H1 (cell line): ENCODE measurements around the gene RPS6KA2. TPM values are rescaled to one million over a fixed set of nuclear protein-coding genes. Genes with fewer than 3 reads are reported as not detected.

Experiments used
- CTCF ChIA-PET: fragments of 300-600 bp; sonication (Branson Sonifier 250); formaldehyde crosslinking; loops from one replicate; lab custom pipeline; 2021; ENCODE audit not compliant: partially characterized antibody; lab: Charles Lee
- POLR2A ChIA-PET: fragments of 300-600 bp; sonication (Branson Sonifier 250); formaldehyde crosslinking; loops from one replicate; lab custom pipeline; 2021; ENCODE audit warnings: inconsistent platforms; ENCODE audit not compliant: partially characterized antibody; lab: Charles Lee
- DNase-seq, 2 experiments: peaks; one replicate each; pipeline versions ENCODE4 v3.0.0 to v3.0.0-alpha.2; 2010 to 2022; ENCODE audit warnings: low spot score in 2 of 2, low read depth in 1 of 2, mixed read lengths in 1 of 2
- FAIRE-seq: peaks from 2 replicates; lab custom pipeline; 2011; peaks lifted over from hg19 to GRCh38; lab: Jason Lieb, UNC
- H2AFZ ChIP-seq: 2 replicates; pipeline ENCODE4 v1.8.1; 2012; ENCODE audit warnings: low read length, inconsistent platforms
- H2AK5ac ChIP-seq: 2 replicates; pipeline ENCODE4 v1.6.1; 2013; ENCODE audit warnings: low read depth, low read length
- H2BK120ac ChIP-seq: replicated peaks from 2 replicates; pipeline ENCODE3; 2013; ENCODE audit warnings: low read depth, low read length, inconsistent platforms
- H2BK12ac ChIP-seq: 2 replicates; pipeline ENCODE4 v1.6.1; 2013; ENCODE audit warnings: low read depth, low read length
- H2BK15ac ChIP-seq: 2 replicates; pipeline ENCODE4 v1.6.1; 2013; ENCODE audit warnings: low read length
- H2BK20ac ChIP-seq: 2 replicates; pipeline ENCODE4 v1.6.1; 2013; ENCODE audit warnings: low read length
- H2BK5ac ChIP-seq: 2 replicates; pipeline ENCODE4 v1.6.1; 2013; ENCODE audit warnings: low read depth, low read length
- H3K14ac ChIP-seq: 2 replicates; pipeline ENCODE4 v1.6.1; 2013; ENCODE audit warnings: inconsistent platforms; ENCODE audit not compliant: insufficient read length
- H3K18ac ChIP-seq: 2 replicates; pipeline ENCODE4 v1.6.1; 2013; ENCODE audit warnings: low read length; ENCODE audit errors: extremely low read depth
- H3K23ac ChIP-seq: 2 replicates; pipeline ENCODE4 v1.6.1; 2013; ENCODE audit warnings: inconsistent platforms; ENCODE audit not compliant: insufficient read length
- H3K23me2 ChIP-seq: 2 replicates; pipeline ENCODE4 v1.6.1; 2013; ENCODE audit warnings: low read depth, low read length
- H3K27ac ChIP-seq: 2 replicates; pipeline ENCODE4 v1.6.1; 2011; ENCODE audit warnings: low read depth, low read length, inconsistent platforms
- H3K27me3 ChIP-seq, 4 experiments: replicated peaks in 1 of 4; 1 replicate in 1 of 4; 2 replicates in 3 of 4; pipeline versions ENCODE4 v1.6.1 to v1.8.1; 2011 to 2013; ENCODE audit warnings: low read length in 3 of 4, mild to moderate bottlenecking in 3 of 4, inconsistent platforms in 2 of 4, mixed read lengths in 2 of 4, moderate library complexity in 1 of 4; ENCODE audit not compliant: control insufficient read depth in 3 of 4, insufficient read depth in 3 of 4; ENCODE audit errors: extremely low read depth in 1 of 4
- H3K36me3 ChIP-seq, 4 experiments: 2 replicates each; pipeline versions ENCODE4 v1.6.1 to v1.8.1; 2011 to 2013; ENCODE audit warnings: mild to moderate bottlenecking in 4 of 4, low read length in 3 of 4, moderate library complexity in 2 of 4, control low read depth in 1 of 4, inconsistent platforms in 1 of 4; ENCODE audit not compliant: insufficient read depth in 4 of 4, control insufficient read depth in 2 of 4
- H3K4ac ChIP-seq: replicated peaks from 2 replicates; pipeline ENCODE3; 2013; ENCODE audit warnings: low read length, low read depth, mixed read lengths, inconsistent platforms; ENCODE audit not compliant: insufficient read length
- H3K4me1 ChIP-seq, 4 experiments: replicated peaks in 1 of 4; 1 replicate in 1 of 4; 2 replicates in 3 of 4; pipeline versions ENCODE4 v1.6.1 to v1.8.1; 2011 to 2013; ENCODE audit warnings: low read length in 3 of 4, inconsistent platforms in 2 of 4, mixed read lengths in 1 of 4; ENCODE audit not compliant: insufficient read depth in 4 of 4, control insufficient read depth in 3 of 4
- H3K4me2 ChIP-seq, 2 experiments: 2 replicates each; pipeline versions ENCODE4 v1.6.1 to v1.8.1; 2011 to 2013; ENCODE audit warnings: low read depth in 2 of 2, low read length in 2 of 2, control low read depth in 1 of 2, inconsistent platforms in 1 of 2, mild to moderate bottlenecking in 1 of 2; ENCODE audit not compliant: insufficient read depth in 1 of 2
- H3K4me3 ChIP-seq, 4 experiments: fragments of 200-600, 300-600 bp in 1 of 4; sonication (generic), shearing (Covaris generic), sonication (Bioruptor Twin) in 1 of 4; 2 replicates each; pipeline versions ENCODE4 v1.5.1 to v1.8.1; 2011 to 2016; ENCODE audit warnings: low read length in 4 of 4, low read depth in 3 of 4, control low read depth in 2 of 4, inconsistent platforms in 2 of 4, mild to moderate bottlenecking in 2 of 4, mixed read lengths in 1 of 4, moderate library complexity in 1 of 4; ENCODE audit not compliant: insufficient read depth in 2 of 4; ENCODE audit errors: extremely low read depth in 1 of 4
- H3K56ac ChIP-seq: replicated peaks from 2 replicates; pipeline ENCODE3; 2013; ENCODE audit warnings: low read depth, mild to moderate bottlenecking, mixed read lengths, low read length, inconsistent platforms; ENCODE audit not compliant: insufficient read length
- H3K79me1 ChIP-seq: 2 replicates; pipeline ENCODE4 v1.6.1; 2013; ENCODE audit warnings: low read depth, low read length, control low read depth
- H3K79me2 ChIP-seq, 2 experiments: 2 replicates each; pipeline versions ENCODE4 v1.6.1 to v1.8.1; 2012 to 2013; ENCODE audit warnings: low read length in 2 of 2, mild to moderate bottlenecking in 2 of 2, inconsistent platforms in 1 of 2; ENCODE audit not compliant: insufficient read depth in 2 of 2, control insufficient read depth in 1 of 2
- H3K9ac ChIP-seq, 4 experiments: replicated peaks in 1 of 4; 1 replicate in 1 of 4; 2 replicates in 3 of 4; pipeline versions ENCODE4 v1.6.1 to v1.8.1; 2011 to 2013; ENCODE audit warnings: low read depth in 3 of 4, low read length in 3 of 4, control low read depth in 2 of 4, mild to moderate bottlenecking in 2 of 4, moderate library complexity in 2 of 4, inconsistent platforms in 1 of 4; ENCODE audit errors: extremely low read depth in 1 of 4
- H3K9me3 ChIP-seq, 2 experiments: 2 replicates each; pipeline versions ENCODE4 v1.6.1 to v1.8.1; 2012 to 2013; ENCODE audit warnings: mild to moderate bottlenecking in 2 of 2, moderate library complexity in 2 of 2, control low read depth in 1 of 2, inconsistent platforms in 1 of 2, low read depth in 1 of 2, low read length in 1 of 2, mixed read lengths in 1 of 2; ENCODE audit not compliant: insufficient read depth in 2 of 2
- H4K20me1 ChIP-seq, 2 experiments: replicated peaks in 1 of 2; 2 replicates each; pipeline versions ENCODE3 to v1.8.1; 2011 to 2013; ENCODE audit warnings: inconsistent platforms in 2 of 2, low read length in 2 of 2, mild to moderate bottlenecking in 1 of 2; ENCODE audit not compliant: insufficient read depth in 2 of 2, control insufficient read depth in 1 of 2
- H4K5ac ChIP-seq: 2 replicates; pipeline ENCODE4 v1.6.1; 2013; ENCODE audit warnings: low read length, low read depth, mixed read lengths, inconsistent platforms; ENCODE audit not compliant: insufficient read length
- H4K8ac ChIP-seq: 2 replicates; pipeline ENCODE4 v1.8.0; 2013; ENCODE audit warnings: mild to moderate bottlenecking, moderate library complexity, low read length, inconsistent platforms; ENCODE audit not compliant: insufficient read depth; ENCODE audit errors: extremely low read depth
- H4K91ac ChIP-seq: replicated peaks from 2 replicates; pipeline ENCODE3; 2013; ENCODE audit warnings: low read length, mixed read lengths, inconsistent platforms; ENCODE audit not compliant: insufficient read length
- ASH2L ChIP-seq: fragments of 200-600, 300-600 bp; sonication (generic); IDR thresholded peaks from one replicate; pipeline ENCODE4 v1.7.1; 2017; ENCODE audit warnings: low read length
- CBX8 ChIP-seq: fragments of 300-800, 300-1000 bp; sonication (generic); IDR thresholded peaks from 2 replicates; pipeline ENCODE4 v1.7.1; 2016; ENCODE audit warnings: low read depth, low read length, borderline replicate concordance
- KDM4A ChIP-seq: IDR thresholded peaks from one replicate; pipeline ENCODE4 v1.7.1; 2012; ENCODE audit warnings: low read depth, mild to moderate bottlenecking, moderate library complexity, low read length, inconsistent platforms; ENCODE audit not compliant: severe bottlenecking
- SAP30 ChIP-seq: fragments of 300-600 bp; sonication (generic); IDR thresholded peaks from 2 replicates; pipeline ENCODE4 v1.7.1; 2012; ENCODE audit warnings: low read length, moderate library complexity, mild to moderate bottlenecking, inconsistent platforms; ENCODE audit not compliant: insufficient read depth, insufficient replicate concordance
- TAF7 ChIP-seq: optimal IDR thresholded peaks from 2 replicates; pipeline ENCODE3; 2011; ENCODE audit warnings: low read depth, mild to moderate bottlenecking, inconsistent platforms, low read length, moderate library complexity, borderline replicate concordance
- WGBS, 2 experiments: shearing (Covaris generic) in 1 of 2; methylation state at CpG; one replicate each; pipeline versions ENCODE4 v1.1.6 to v1.1.7; 2013 to 2015; ENCODE audit warnings: low lambda C conversion rate in 2 of 2, mixed read lengths in 2 of 2, inconsistent platforms in 1 of 2, low coverage in 1 of 2, missing lambda C conversion rate in 1 of 2; ENCODE audit not compliant: insufficient replicate concordance in 2 of 2, insufficient coverage in 1 of 2, insufficient read length in 1 of 2; ENCODE audit errors: extremely low coverage in 1 of 2, missing lambda C conversion rate in 1 of 2; 5-methylcytosine and 5-hydroxymethylcytosine counted together
- polyA plus RNA-seq, 7 experiments: library from polyadenylated mRNA; depleted of rRNA in 3 of 7; stranded (reverse) in 5 of 7; unstranded in 2 of 7; fragments of >200 nt in 5 of 7; fragments of 200-250 nt in 2 of 7; gene quantifications; 1 replicate in 5 of 7; 2 replicates in 1 of 7; 4 replicates in 1 of 7; pipeline versions ENCODE4 v1.2.1 to v1.2.3, GENCODE V29; 2011 to 2013; ENCODE audit warnings: missing spikeins in 2 of 7, mixed read lengths in 2 of 7
- total RNA-seq: library from RNA; stranded (reverse); fragmentation: NEBNext Ultra II Directional; extraction: Animal tissue kit (Norgen Biotek cat#: 25700); gene quantifications from 2 replicates; pipeline ENCODE4 v1.2.1, GENCODE V29; 2021

Gene RPS6KA2
- total and polyA plus RNA-seq, 2 of the 8 experiments (the other 6 are each of a cell fraction or from before 2014, with no cell fraction given): 8.8 to 25.7 TPM

GRCh38 chr6:166382500-166382932 is 244.5 kb downstream of the RPS6KA2 start:
- no peak overlapping the region for H3K27ac ChIP-seq
- H3K4me3 ChIP-seq: peak overlapping the region; percentile 59 to 83 (median 62)
- H4K20me1 ChIP-seq: peaks cover 0 to 3% of the 10 kb centered on the region in 2 experiments
- H3K4me1 ChIP-seq: peaks cover 0 to 4% (median 1%) of the 10 kb centered on the region in 4 experiments; a peak in 3 of 7 replicates
- no peak overlapping the region for H4K91ac ChIP-seq
- peak; percentile 45 for TF ChIP-seq TAF7
- peak; percentile 35 for TF ChIP-seq SAP30
- peak; percentile 72 for TF ChIP-seq KDM4A
- no peak for TF ChIP-seq CBX8
- peak; percentile 1 for TF ChIP-seq ASH2L
- no peak overlapping the region for H2AFZ ChIP-seq
- ChIA-PET CTCF (no interaction called here), POLR2A (no interaction called here)
- no peaks in the 10 kb centered on the region for H3K79me1 ChIP-seq
- H4K8ac ChIP-seq: no peak overlapping the region
- FAIRE-seq (no peak), DNase-seq (no peak)
- H3K4me2 ChIP-seq: peak overlapping the region; percentile 78 to 100
- H4K5ac ChIP-seq: no peak overlapping the region
- WGBS, 2 experiments: 1% methylated on average over 26 of the region's 46 CpGs; no CpG with 5 or more reads in 1 of the 2 experiments
- no peak overlapping the region for H3K18ac ChIP-seq
- peaks cover 7% of the 10 kb centered on the region for H3K23me2 ChIP-seq
- peak overlapping the region in 2 of 4 experiments; percentile 4 to 9; a peak in 2 of 7 replicates for H3K9ac ChIP-seq
- no peaks in the 10 kb centered on the region for H3K36me3 ChIP-seq
- no peak overlapping the region for H3K23ac ChIP-seq
- no peak overlapping the region for H2BK12ac ChIP-seq
- no peak overlapping the region for H2BK20ac ChIP-seq
- H2BK15ac ChIP-seq: no peak overlapping the region
- H2BK120ac ChIP-seq: no peak overlapping the region
- no peak overlapping the region for H3K4ac ChIP-seq
- no peak overlapping the region for H2BK5ac ChIP-seq
- H3K27me3 ChIP-seq: no peaks in the 10 kb centered on the region
- no peak overlapping the region for H3K14ac ChIP-seq
- no peak overlapping the region for H3K56ac ChIP-seq
- H3K79me2 ChIP-seq: 0 out of 4 replicates have a peak, but pooled peaks cover 0 to 4% of the 10 kb centered on the region in 2 experiments
- H3K9me3 ChIP-seq: no peaks in the 10 kb centered on the region
- no peak overlapping the region for H2AK5ac ChIP-seq
